ENCODE data around the gene HKDC1.

DNA sequence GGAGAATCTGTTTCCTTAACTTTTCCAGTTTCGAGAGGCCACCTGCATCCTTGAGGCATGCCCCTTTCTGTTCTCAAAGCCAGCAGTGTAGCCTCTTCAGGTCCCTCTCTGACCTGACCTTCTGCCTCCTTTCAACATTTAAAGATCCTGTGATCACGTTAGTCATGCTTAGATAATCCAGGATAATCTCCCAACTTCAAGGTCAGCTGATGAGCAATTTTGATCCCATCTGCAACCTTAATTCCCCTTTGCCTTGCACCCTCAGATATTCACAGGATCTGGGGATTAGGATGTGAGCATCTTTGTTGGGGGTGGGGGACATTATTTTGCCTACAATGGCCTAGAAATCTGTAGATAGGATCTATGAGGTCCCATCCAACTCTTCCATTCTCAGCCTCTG, 8.0 kb downstream of the HKDC1 start:
- no peak for TF ChIP-seq EZH2 (IDR thresholded peaks at IDR 0.05; ENCODE audit: borderline replicate concordance, insufficient read depth, low read depth, low read length, poor library complexity, severe bottlenecking)
- TF ChIP-seq, protein P1, sequence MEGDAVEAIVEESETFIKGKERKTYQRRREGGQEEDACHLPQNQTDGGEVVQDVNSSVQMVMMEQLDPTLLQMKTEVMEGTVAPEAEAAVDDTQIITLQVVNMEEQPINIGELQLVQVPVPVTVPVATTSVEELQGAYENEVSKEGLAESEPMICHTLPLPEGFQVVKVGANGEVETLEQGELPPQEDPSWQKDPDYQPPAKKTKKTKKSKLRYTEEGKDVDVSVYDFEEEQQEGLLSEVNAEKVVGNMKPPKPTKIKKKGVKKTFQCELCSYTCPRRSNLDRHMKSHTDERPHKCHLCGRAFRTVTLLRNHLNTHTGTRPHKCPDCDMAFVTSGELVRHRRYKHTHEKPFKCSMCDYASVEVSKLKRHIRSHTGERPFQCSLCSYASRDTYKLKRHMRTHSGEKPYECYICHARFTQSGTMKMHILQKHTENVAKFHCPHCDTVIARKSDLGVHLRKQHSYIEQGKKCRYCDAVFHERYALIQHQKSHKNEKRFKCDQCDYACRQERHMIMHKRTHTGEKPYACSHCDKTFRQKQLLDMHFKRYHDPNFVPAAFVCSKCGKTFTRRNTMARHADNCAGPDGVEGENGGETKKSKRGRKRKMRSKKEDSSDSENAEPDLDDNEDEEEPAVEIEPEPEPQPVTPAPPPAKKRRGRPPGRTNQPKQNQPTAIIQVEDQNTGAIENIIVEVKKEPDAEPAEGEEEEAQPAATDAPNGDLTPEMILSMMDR (IDR thresholded peaks at IDR 0.05), result no peak
